ENCODE data around the gene IL1RL2. TPM values are rescaled to one million over a fixed set of nuclear protein-coding genes. Genes with fewer than 3 reads are reported as not detected.
A peak's percentile ranks its signal among the peaks of the same experiment; 100 is the strongest.

Gene IL1RL2
- total and polyA plus RNA-seq, 2 donors from 2014 or later = 1.4 to 1.8 TPM

GRCh38 chr2:102252236-102252635 lies 65.4 kb downstream of the IL1RL2 start:
- FAIRE-seq (no peak), DNase-seq (no peak)
- H3K27me3 ChIP-seq (ENCODE audit: control insufficient read depth, insufficient read depth, low read length) = no peaks in the 10 kb centered on the region
- no peaks in the 10 kb centered on the region for H3K36me3 ChIP-seq (ENCODE audit: control insufficient read depth in 2 of 3, insufficient read depth in 3 of 3, low read length in 3 of 3)
- H3K9me3 ChIP-seq (ENCODE audit: control insufficient read depth in 2 of 3, insufficient read depth in 1 of 3, low read length in 3 of 3) = no peaks in the 10 kb centered on the region
- no peak overlapping the region for H3K4me3 ChIP-seq (ENCODE audit: low read length in 3 of 3)
- intact Hi-C loops (cut with DNase I) = no loop called here
- TF ChIP-seq CTCF (IDR thresholded peaks at IDR 0.05; ENCODE audit: borderline replicate concordance, extremely low read depth, insufficient read depth) = no peak
- no peak overlapping the region for H3K27ac ChIP-seq (ENCODE audit: low read depth in 2 of 2, low read length in 2 of 2)
- no peaks in the 10 kb centered on the region for H3K4me1 ChIP-seq (ENCODE audit: control insufficient read depth in 2 of 3, insufficient read depth in 2 of 3, low read depth in 1 of 3, low read length in 3 of 3)
- H3K9ac ChIP-seq (ENCODE audit: low read length in 3 of 3) = no peak overlapping the region

DNA sequence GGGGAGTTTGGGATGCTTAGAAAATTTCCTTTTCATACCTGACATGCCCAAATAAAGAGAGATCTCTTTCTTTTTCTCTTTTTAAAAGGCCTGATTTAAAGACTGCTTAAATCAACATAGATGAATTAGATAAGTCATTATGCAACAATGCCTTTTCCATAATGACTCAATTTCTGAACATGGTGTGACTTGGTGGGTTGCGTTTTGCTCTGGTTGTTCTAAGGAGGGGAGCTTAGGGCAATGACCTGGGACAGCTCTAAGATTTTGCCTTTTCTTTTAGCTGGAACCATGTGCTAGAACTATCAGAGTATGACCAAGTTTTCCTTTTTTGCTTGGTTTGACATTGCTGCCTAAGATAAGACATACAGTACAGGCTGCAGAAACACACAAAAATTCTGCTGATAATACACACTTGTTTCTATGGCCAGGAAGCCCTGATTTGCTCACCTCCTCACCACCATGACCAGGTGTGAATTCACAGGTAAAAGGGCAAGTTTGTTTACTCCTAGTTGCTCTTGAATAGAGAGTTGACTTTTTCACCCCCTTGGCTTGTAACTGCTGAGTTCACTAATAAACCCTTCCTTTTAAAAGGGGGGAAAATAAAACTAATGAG lies 66.4 kb downstream of the IL1RL2 start:
- no peak for TF ChIP-seq CTCF (IDR thresholded peaks at IDR 0.05; ENCODE audit: borderline replicate concordance, extremely low read depth, insufficient read depth)
- no peak overlapping the region for H3K4me3 ChIP-seq (ENCODE audit: low read length in 3 of 3)
- H3K9ac ChIP-seq (ENCODE audit: low read length in 3 of 3) = no peak overlapping the region
- intact Hi-C loops (cut with DNase I) = no loop called here
- H3K27ac ChIP-seq (ENCODE audit: low read depth in 2 of 2, low read length in 2 of 2) = no peak overlapping the region
- no peaks in the 10 kb centered on the region for H3K9me3 ChIP-seq (ENCODE audit: control insufficient read depth in 2 of 3, insufficient read depth in 1 of 3, low read length in 3 of 3)
- H3K4me1 ChIP-seq (ENCODE audit: control insufficient read depth in 2 of 3, insufficient read depth in 2 of 3, low read depth in 1 of 3, low read length in 3 of 3) = no peaks in the 10 kb centered on the region
- DNase-seq = no peak
- H3K36me3 ChIP-seq (ENCODE audit: control insufficient read depth in 2 of 3, insufficient read depth in 3 of 3, low read length in 3 of 3) = no peaks in the 10 kb centered on the region
- no peak for FAIRE-seq
- no peaks in the 10 kb centered on the region for H3K27me3 ChIP-seq (ENCODE audit: control insufficient read depth, insufficient read depth, low read length)

GRCh38 chr2:102253753-102254150 lies 66.9 kb downstream of the IL1RL2 start:
- no peak for DNase-seq
- FAIRE-seq = peak; percentile 68
- no peaks in the 10 kb centered on the region for H3K27me3 ChIP-seq (ENCODE audit: control insufficient read depth, insufficient read depth, low read length)
- H3K27ac ChIP-seq (ENCODE audit: low read depth in 2 of 2, low read length in 2 of 2) = no peak overlapping the region
- no peak overlapping the region for H3K9ac ChIP-seq (ENCODE audit: low read length in 3 of 3)
- peak; percentile 6 for TF ChIP-seq CTCF (IDR thresholded peaks at IDR 0.05; ENCODE audit: borderline replicate concordance, extremely low read depth, insufficient read depth)
- H3K4me1 ChIP-seq (ENCODE audit: control insufficient read depth in 2 of 3, insufficient read depth in 2 of 3, low read depth in 1 of 3, low read length in 3 of 3) = no peaks in the 10 kb centered on the region
- H3K4me3 ChIP-seq (ENCODE audit: low read length in 3 of 3) = no peak overlapping the region
- no peaks in the 10 kb centered on the region for H3K36me3 ChIP-seq (ENCODE audit: control insufficient read depth in 2 of 3, insufficient read depth in 3 of 3, low read length in 3 of 3)
- intact Hi-C loops (cut with DNase I) = no loop called here
- H3K9me3 ChIP-seq (ENCODE audit: control insufficient read depth in 2 of 3, insufficient read depth in 1 of 3, low read length in 3 of 3) = no peaks in the 10 kb centered on the region

DNA sequence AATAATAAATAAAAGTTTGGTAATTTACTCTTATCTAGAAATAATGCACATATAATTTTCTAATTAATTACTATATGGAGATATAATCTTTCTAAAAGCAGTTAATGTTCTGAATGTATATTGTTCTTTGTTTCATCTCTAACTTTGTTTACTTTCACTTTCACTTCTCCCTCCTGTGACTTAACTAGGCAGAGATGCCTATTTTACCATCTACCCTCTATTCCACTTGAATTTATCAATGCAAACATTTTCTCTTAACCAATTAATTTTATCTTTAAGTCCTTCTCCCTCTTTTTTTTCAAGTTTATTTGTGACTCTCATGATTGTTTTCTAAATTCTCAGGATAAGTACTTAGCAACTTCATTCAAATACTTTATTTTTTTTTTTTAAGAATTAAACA lies 69.5 kb downstream of the IL1RL2 start:
- Histone ChIP-seq H3K27me3 (ENCODE audit: control insufficient read depth, insufficient read depth, low read length) (no peaks in the 10 kb centered on the region), H3K4me3 (ENCODE audit: low read length in 3 of 3) (peak overlapping the region in 1 of 3 donors; percentile 14), H3K27ac (ENCODE audit: low read depth in 2 of 2, low read length in 2 of 2) (no peak overlapping the region), H3K9ac (ENCODE audit: low read length in 3 of 3) (no peak overlapping the region), H3K4me1 (ENCODE audit: control insufficient read depth in 2 of 3, insufficient read depth in 2 of 3, low read depth in 1 of 3, low read length in 3 of 3) (no peaks in the 10 kb centered on the region), H3K36me3 (ENCODE audit: control insufficient read depth in 2 of 3, insufficient read depth in 3 of 3, low read length in 3 of 3) (no peaks in the 10 kb centered on the region), H3K9me3 (ENCODE audit: control insufficient read depth in 2 of 3, insufficient read depth in 1 of 3, low read length in 3 of 3) (no peaks in the 10 kb centered on the region)
- TF ChIP-seq CTCF (IDR thresholded peaks at IDR 0.05; ENCODE audit: borderline replicate concordance, extremely low read depth, insufficient read depth) = no peak
- FAIRE-seq (peak; percentile 96), DNase-seq (no peak)
- intact Hi-C loops (cut with DNase I) = no loop called here

Data from kidney (tissue), 14 donors.